ENCODE results near the gene PPARD.

- no peak for TF ChIP-seq EZH2 (IDR thresholded peaks at IDR 0.05; ENCODE audit: insufficient read depth, poor library complexity, severe bottlenecking)
- TF ChIP-seq EZH2phosphoT487 (IDR thresholded peaks at IDR 0.05; ENCODE audit: insufficient read depth, low read depth): no peak
Observed at GRCh38 chr6:35429463-35429862, 87.1 kb downstream of the PPARD start.
